ENCODE results near the gene ABCB9. TPM values are rescaled to one million over a fixed set of nuclear protein-coding genes. Genes with fewer than 3 reads are reported as not detected.

Gene ABCB9
- total RNA-seq, 3 donors from 2014 or later = 6.3 to 8.2 (median 6.4) TPM

- intact Hi-C loops (cut with DNase I, micrococcal nuclease) = no loop called here
- ATAC-seq = no peak
- H3K9me3 ChIP-seq = no peaks in the 10 kb centered on the region
- H3K4me3 ChIP-seq = no peak overlapping the region
- TF ChIP-seq CTCF (IDR thresholded peaks at IDR 0.05) = no peak
- peak in 1 of 3 donors; percentile 47 for DNase-seq
- H3K36me3 ChIP-seq (ENCODE audit: low read depth) = no peaks in the 10 kb centered on the region
- peaks cover 30% of the 10 kb centered on the region for H3K4me1 ChIP-seq (ENCODE audit: low read depth)
Observed at GRCh38 chr12:122966743-122967550, 684 bp upstream of the ABCB9 start.

- DNase-seq (peak in 1 of 3 donors; percentile 55), ATAC-seq (no peak)
- H3K4me3 ChIP-seq = no peak overlapping the region
- H3K36me3 ChIP-seq (ENCODE audit: low read depth) = no peaks in the 10 kb centered on the region
- intact Hi-C loops (cut with DNase I, micrococcal nuclease) = no loop called here
- no peak for TF ChIP-seq CTCF (IDR thresholded peaks at IDR 0.05)
- no peaks in the 10 kb centered on the region for H3K9me3 ChIP-seq
- H3K4me1 ChIP-seq (ENCODE audit: low read depth) = peaks cover 36% of the 10 kb centered on the region
Observed at GRCh38 chr12:122965321-122965751, 927 bp downstream of the ABCB9 start.

- no peak for TF ChIP-seq CTCF (IDR thresholded peaks at IDR 0.05)
- no peak overlapping the region for H3K4me3 ChIP-seq
- H3K36me3 ChIP-seq (ENCODE audit: low read depth) = no peaks in the 10 kb centered on the region
- peaks cover 32% of the 10 kb centered on the region for H3K4me1 ChIP-seq (ENCODE audit: low read depth)
- DNase-seq = peak in 2 of 3 donors; percentile 39 to 46
- no peaks in the 10 kb centered on the region for H3K9me3 ChIP-seq
- no peak for ATAC-seq
- intact Hi-C loops (cut with DNase I, micrococcal nuclease) = no loop called here
Observed at GRCh38 chr12:122964439-122965257, 1.6 kb downstream of the ABCB9 start.

GRCh38 chr12:122963941-122964265 lies 2.4 kb downstream of the ABCB9 start:
- Histone ChIP-seq H3K9me3 (no peaks in the 10 kb centered on the region), H3K36me3 (ENCODE audit: low read depth) (no peaks in the 10 kb centered on the region), H3K4me3 (no peak overlapping the region), H3K4me1 (ENCODE audit: low read depth) (peaks cover 30% of the 10 kb centered on the region)
- intact Hi-C loops (cut with DNase I, micrococcal nuclease) = no loop called here
- ATAC-seq = no peak
- no peak for TF ChIP-seq CTCF (IDR thresholded peaks at IDR 0.05)
- peak in 2 of 3 donors; percentile 41 to 54 for DNase-seq

- peak in 2 of 3 donors; percentile 50 to 88 for DNase-seq
- Histone ChIP-seq H3K4me1 (ENCODE audit: low read depth) (peaks cover 25% of the 10 kb centered on the region), H3K36me3 (ENCODE audit: low read depth) (no peaks in the 10 kb centered on the region), H3K9me3 (no peaks in the 10 kb centered on the region), H3K4me3 (no peak overlapping the region)
- intact Hi-C loops (cut with DNase I, micrococcal nuclease) = no loop called here
- TF ChIP-seq CTCF (IDR thresholded peaks at IDR 0.05) = no peak
- peak; percentile 66 for ATAC-seq
Observed at GRCh38 chr12:122961531-122962329, 4.5 kb downstream of the ABCB9 start.
